ENCODE results near the gene DAPK2.
"Not testable (repeated sequence)": the region's sequence is repeated elsewhere in the genome, so short reads cannot be mapped to it uniquely, and the experiment has no call there.

The DAPK2 gene

DNA sequence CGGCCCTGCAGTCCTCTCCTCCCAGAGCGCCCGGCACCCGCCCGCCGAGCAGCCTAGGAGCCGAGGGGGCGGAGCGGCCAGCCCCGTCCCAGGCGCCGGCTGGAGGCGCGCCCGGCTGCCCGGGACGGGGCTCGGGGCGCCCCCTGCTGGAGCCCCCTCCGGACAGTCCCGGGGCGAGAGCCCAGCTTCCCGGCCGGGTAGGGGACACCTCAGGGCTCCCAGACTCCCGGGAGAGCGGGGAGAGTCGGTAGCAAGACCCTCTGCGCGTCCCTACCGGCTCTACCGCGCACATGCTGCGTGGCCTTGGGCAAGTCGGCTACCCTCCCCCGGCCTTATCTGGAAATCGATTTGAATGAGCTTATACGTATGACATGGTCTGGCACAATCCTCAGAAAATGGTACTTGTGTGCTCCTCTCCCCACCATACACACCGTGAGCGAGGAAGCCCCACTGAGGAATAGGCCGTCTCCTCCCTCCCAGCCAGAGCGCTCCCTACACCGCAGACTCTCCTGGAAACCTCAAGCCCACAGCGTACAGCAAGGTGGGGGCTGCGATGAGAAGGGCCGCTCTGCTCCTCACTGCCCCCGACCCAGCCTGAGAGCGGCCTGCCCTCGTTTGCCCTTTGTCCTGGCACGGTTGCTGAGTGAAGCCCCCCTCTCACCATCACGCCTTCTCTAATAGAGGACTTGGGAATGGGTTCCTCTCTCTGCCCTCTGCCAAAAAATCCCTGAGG lies at the start of gene DAPK2:
Gene DAPK2, minus strand, starts transcription at position 65 of the 733 bp plus-strand sequence. CDS start 6,224 bp downstream, outside the sequence.
- DNase-seq: peak; percentile 31

- DNase-seq: no peak
Measured at GRCh38 chr15:64095431-64095794, 49.1 kb upstream of the DAPK2 start.

DNA sequence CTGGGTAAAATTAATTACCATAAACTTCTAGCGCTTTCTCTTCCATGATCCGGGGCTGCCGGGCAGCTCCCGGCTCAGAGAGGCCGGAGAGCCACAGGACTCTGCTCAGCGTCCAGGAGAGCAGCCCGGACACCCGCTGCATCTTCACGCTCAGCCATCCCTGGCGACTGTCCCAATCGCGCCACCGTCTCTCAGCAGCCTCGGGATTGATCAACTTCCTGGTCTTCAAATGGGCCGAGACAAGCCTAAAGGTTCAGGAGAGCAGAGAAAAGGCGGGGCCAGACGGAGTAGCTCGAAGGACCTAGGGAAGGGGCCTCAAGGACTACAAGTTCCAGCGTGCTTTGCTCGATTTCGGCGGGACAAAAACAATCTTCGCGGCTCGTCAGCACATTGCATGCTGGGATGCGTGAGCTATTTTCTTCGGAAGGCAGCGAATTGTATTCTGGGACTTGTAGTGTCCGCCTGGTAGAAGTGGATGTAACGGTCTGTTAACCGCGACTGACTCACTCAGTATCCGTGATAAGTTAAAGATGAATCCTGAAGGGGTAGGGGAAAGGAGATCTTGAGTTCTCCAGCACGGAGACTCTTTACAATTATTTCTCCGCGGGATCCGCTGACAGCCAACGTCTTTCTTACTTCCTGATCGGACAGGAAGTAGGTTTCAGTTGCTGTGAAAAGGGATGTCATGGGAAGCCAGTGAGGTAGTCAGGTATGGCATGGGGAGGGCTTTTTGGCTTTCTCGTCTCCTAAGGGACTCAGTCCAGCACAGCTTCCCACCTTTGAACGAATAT lies 47.5 kb upstream of the DAPK2 start, which contains the start of gene CIAO2A:
Gene CIAO2A, minus strand, starts transcription at position 212 of the 791 bp plus-strand sequence. Its CDS starts 70 bp downstream, at position 142.
- DNase-seq: peak; percentile 98

GRCh38 chr15:64092864-64093626 lies 46.8 kb upstream of the DAPK2 start:
- peak; percentile 55 for DNase-seq

DNA sequence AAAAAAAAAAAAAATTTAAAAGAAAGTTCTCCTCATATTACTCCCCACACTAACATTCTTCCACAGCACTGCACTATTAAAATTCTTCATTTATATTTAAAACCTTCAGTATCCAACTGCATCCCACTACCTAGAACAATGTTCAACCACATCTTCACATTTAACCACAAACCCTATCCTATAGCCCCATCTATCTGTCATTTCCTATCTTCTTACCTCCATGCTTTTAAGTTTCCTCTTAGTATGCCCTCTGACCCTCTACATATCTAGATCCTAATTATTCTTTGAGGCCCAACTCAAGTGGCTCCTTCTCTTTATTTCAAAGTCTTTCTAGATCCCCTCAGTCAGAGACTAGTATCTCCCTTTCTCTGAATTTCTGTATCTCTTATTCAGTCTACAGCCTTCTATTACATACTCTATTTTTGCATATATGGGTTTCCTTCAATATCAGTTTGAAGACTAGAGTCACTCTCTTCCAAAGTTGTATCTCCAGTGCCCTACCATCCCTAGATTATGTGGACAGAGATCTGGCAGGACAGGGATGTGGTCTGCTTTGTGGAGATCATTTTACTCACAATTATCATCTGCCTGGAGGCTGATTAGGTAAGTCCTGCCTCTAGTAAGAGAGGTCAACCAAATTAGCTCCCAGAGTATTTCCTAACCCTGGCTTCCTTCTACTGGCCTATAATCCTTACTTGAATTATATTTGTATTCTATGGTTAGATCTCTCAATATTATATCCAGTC lies 46.0 kb upstream of the DAPK2 start:
- no peak for DNase-seq

- DNase-seq: no peak
Measured at GRCh38 chr15:64090527-64090926, 44.2 kb upstream of the DAPK2 start.

GRCh38 chr15:64089543-64090280 lies 43.4 kb upstream of the DAPK2 start:
- DNase-seq: no peak

- DNase-seq: no peak
Measured at GRCh38 chr15:64082757-64083156, 36.5 kb upstream of the DAPK2 start.

DNA sequence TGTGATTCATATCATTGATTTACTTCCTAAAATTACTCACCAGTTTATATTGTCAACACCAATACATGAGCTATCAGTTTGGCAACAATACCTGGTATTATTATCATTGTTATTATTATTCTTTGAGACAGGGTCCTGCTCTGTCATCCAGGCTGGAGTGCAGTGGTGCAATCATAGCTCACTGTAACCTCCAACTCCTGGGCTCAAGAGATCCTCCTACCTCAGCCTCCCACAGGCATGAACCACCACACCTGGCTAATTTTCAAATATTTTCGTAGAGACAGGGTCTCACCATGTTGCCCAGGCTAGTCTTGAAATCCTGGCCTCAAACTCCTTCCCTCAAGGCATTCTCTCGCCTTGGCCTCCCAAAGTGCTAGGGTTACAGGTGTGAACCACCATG lies 27.2 kb upstream of the DAPK2 start:
- not testable (repeated sequence) for DNase-seq

GRCh38 chr15:64072812-64073211 lies 26.5 kb upstream of the DAPK2 start:
- DNase-seq: no peak

GRCh38 chr15:64071931-64072765 lies 25.9 kb upstream of the DAPK2 start:
- no peak for DNase-seq

DNA sequence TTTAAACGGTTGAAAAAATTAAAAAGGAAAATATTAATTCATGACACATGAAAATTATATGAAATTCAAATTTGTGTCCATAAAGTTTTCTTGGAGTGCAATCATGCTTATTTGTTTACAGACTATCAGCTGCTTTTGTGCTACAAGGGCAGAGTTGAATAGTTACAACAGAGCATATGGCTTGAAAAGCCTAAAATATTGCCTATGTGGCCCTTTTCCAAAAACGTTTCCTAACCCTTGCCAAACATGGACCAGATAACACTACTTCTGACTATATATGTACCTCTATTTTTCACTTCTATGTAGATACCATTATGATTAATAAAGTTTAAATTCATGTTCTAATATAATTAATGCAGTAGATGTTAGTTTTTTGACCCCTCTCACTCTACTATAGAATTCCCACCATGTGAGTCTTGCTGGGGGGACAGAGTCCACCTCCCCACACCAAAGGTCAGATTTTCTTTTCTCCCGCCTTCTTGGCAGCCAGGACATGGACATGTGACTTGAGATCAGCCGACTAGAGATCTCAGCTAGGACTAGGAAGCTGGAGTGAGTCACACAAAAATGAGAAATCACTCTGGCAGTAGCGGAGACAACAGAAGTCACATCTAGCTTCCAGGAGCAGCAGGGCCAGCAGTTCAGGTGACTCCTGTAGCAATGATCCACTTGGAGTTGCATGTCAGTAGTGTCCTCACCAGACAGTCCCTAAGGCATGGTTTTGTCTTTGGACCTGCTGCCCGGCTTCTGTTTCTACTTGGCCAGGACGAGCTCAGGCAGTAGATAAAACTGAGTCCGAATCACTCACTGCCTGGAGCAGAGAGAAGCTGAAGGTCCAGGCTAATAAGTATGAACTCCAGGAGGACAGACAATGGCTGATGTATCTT lies 24.9 kb upstream of the DAPK2 start:
- no peak for DNase-seq

DNA sequence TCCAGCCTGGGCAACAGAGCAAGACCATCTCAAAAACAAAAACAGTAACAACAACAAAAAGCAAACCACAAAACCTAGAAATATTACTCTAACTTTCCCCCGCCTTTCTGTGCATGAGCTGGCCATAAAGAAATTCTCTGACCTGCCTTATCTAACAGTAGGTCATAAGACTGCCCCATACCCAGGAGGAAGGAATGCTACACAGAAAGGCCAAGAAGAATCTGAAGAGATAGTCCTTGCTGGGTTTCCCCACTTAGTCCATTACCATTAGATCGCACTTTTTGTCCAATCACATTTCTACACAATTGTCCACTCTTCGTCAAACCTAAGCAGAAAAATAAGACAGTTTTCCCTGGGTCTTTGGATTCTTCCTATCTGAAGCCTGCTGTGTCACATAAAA lies 23.8 kb upstream of the DAPK2 start:
- DNase-seq: no peak

- DNase-seq: no peak
Measured at GRCh38 chr15:64068133-64068532, 21.8 kb upstream of the DAPK2 start.

GRCh38 chr15:64067564-64068030 lies 21.3 kb upstream of the DAPK2 start:
- DNase-seq: peak; percentile 52

- DNase-seq: no peak
Measured at GRCh38 chr15:64066451-64066850, 20.2 kb upstream of the DAPK2 start.

DNA sequence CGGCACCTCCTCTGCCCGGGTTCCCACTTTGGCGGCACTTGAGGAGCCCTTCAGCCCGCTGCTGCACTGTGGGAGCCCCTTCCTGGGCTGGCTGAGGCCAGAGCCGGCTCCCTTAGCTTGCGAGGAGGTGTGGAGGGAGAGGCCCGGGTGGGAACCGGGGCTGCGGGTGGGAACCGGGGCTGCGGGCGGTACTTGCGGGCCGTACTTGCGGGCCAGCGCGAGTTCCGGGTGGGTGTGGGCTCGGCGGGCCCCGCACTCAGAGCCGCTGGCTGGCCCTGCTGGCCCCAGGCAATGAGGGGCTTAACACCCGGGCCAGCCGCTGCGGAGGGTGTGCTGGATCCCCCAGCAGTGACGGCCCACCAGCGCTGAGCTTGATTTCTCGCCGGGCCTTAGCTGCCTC lies 14.4 kb upstream of the DAPK2 start:
- no peak for DNase-seq

DNA sequence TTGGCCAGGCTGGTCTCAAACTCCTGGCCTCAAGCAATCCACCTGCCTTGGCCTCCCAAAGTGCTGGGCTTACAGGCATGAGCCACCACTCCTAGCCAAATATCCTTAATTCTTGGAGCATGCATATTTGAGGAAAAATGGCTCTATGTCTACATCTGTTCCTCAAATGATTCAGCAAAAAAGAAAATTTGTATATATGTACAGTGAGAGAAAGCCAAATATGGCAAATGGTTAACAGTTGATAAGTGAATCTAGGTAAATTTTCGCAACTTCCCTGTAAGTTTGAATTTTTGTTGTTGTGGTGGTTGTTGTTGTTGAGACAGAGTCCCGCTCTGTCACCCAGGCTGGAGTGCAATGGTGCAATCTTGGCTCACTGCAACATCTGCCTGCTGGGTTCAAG lies 12.8 kb upstream of the DAPK2 start:
- DNase-seq: not testable (repeated sequence)

GRCh38 chr15:64058279-64058678 lies 12.0 kb upstream of the DAPK2 start:
- no peak for DNase-seq

DNA sequence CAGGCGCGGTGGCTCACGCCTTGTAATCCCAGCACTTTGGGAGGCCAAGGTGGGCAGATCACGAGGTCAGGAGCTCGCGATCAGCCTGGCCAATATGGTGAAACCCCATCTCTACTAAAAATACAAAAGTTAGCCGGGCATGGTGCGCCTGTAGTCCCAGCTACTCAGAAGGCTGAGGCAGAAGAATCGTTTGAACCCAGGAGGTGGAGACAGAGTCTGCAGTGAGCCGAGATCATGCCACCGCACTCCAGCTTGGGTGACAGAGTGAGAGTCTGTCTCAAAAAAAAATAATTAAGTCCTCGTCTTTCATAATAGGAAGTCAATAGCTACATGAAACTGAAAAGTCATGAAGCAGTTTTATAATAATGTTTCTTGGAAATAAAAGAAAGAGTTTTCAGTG lies 7.4 kb upstream of the DAPK2 start:
- not testable (repeated sequence) for DNase-seq

Measured in NCI-H526 treated with DMSO at 0.1 percent for 48 hours (cell line).